Kidney (tissue), 14 donors: Measurements from ENCODE around the gene DNAJC15. TPM values are rescaled to one million over a fixed set of nuclear protein-coding genes. Genes with fewer than 3 reads are reported as not detected.

Experiments
- DNase-seq, 5 donors: peaks; one replicate each; pipeline ENCODE4 v3.0.0-alpha.2; 2013 to 2020
- FAIRE-seq: peaks from 2 replicates; lab custom pipeline; 2012; peaks lifted over from hg19 to GRCh38; lab: Jason Lieb, UNC
- H3K27ac ChIP-seq, 2 donors: one replicate each; pipeline ENCODE4 v1.7.0; 2013; ENCODE audit warnings: low read depth in 2 of 2, low read length in 2 of 2, inconsistent platforms in 1 of 2
- H3K27me3 ChIP-seq: one replicate; pipeline ENCODE4 v1.7.1; 2013; ENCODE audit warnings: low read length, inconsistent platforms; ENCODE audit not compliant: control insufficient read depth, insufficient read depth
- H3K36me3 ChIP-seq, 3 donors: one replicate each; pipeline versions ENCODE4 v1.7.0 to v1.7.1; 2013; ENCODE audit warnings: low read length in 3 of 3, control low read depth in 1 of 3, inconsistent platforms in 1 of 3; ENCODE audit not compliant: insufficient read depth in 3 of 3, control insufficient read depth in 2 of 3
- H3K4me1 ChIP-seq, 3 donors: one replicate each; pipeline versions ENCODE4 v1.7.0 to v1.7.1; 2013; ENCODE audit warnings: low read length in 3 of 3, inconsistent platforms in 1 of 3, low read depth in 1 of 3; ENCODE audit not compliant: control insufficient read depth in 2 of 3, insufficient read depth in 2 of 3
- H3K4me3 ChIP-seq, 3 donors: one replicate each; pipeline versions ENCODE4 v1.7.0 to v1.8.1; 2013; ENCODE audit warnings: low read length in 3 of 3, control low read depth in 1 of 3, inconsistent platforms in 1 of 3
- H3K9ac ChIP-seq, 3 donors: one replicate each; pipeline versions ENCODE4 v1.7.0 to v1.7.1; 2013; ENCODE audit warnings: low read length in 3 of 3, control low read depth in 1 of 3, inconsistent platforms in 1 of 3
- H3K9me3 ChIP-seq, 3 donors: one replicate each; pipeline versions ENCODE4 v1.7.0 to v1.7.1; 2013; ENCODE audit warnings: low read length in 3 of 3, control low read depth in 1 of 3, inconsistent platforms in 1 of 3; ENCODE audit not compliant: control insufficient read depth in 2 of 3, insufficient read depth in 1 of 3
- CTCF ChIP-seq: IDR thresholded peaks from 3 replicates; pipeline ENCODE4 v1.5.1; 2012; ENCODE audit warnings: mild to moderate bottlenecking, moderate library complexity, borderline replicate concordance; ENCODE audit not compliant: insufficient read depth; ENCODE audit errors: extremely low read depth
- intact Hi-C: fragments of 100-400 bp; cut with DNase I; formaldehyde crosslinking; loops from one replicate; pipeline ENCODE4 v1.11.1; 2022
- polyA plus RNA-seq: library from polyadenylated mRNA; stranded (reverse); fragments of 350-450 nt; fragmentation: Illumina TruSeq; extraction: RNeasy Lipid Tissue Mini Kit (QIAGEN cat#74804); gene quantifications from one replicate; pipeline ENCODE4 v1.2.3, GENCODE V29; 2014; ENCODE audit warnings: low read depth, low replicate concordance; ENCODE audit not compliant: insufficient read depth
- total RNA-seq: library from RNA; stranded (reverse); fragmentation: NEBNext Ultra II Directional; extraction: Animal tissue kit (Norgen Biotek cat#: 25700); gene quantifications from one replicate; pipeline ENCODE4 v1.2.1, GENCODE V29; 2021
- donor health status: control.
- donor health status: control.
- donor health status: control.
- donor health status: control.
- donor health status: control.
- donor health status: DM: yes; HTN: yes; CAD: no.
- donor health status: Normal renal cell carcinoma (clear cell type).

Gene DNAJC15
- total and polyA plus RNA-seq, 2 donors from 2014 or later: 18.8 to 31.0 TPM

GRCh38 chr13:43124490-43124889, 101.1 kb downstream of the DNAJC15 start:
- Histone ChIP-seq H3K9ac (no peak overlapping the region), H3K9me3 (no peaks in the 10 kb centered on the region), H3K4me1 (no peaks in the 10 kb centered on the region), H3K27me3 (no peaks in the 10 kb centered on the region), H3K27ac (no peak overlapping the region), H3K36me3 (no peaks in the 10 kb centered on the region), H3K4me3 (no peak overlapping the region)
- TF ChIP-seq CTCF: no peak
- DNase-seq (no peak), FAIRE-seq (no peak)
- intact Hi-C loops: no loop called here

- Histone ChIP-seq H3K27ac (no peak overlapping the region), H3K36me3 (no peaks in the 10 kb centered on the region), H3K27me3 (no peaks in the 10 kb centered on the region), H3K9me3 (no peaks in the 10 kb centered on the region), H3K4me3 (no peak overlapping the region), H3K4me1 (no peaks in the 10 kb centered on the region), H3K9ac (no peak overlapping the region)
- no peak for DNase-seq
- intact Hi-C loops: no loop called here
- TF ChIP-seq CTCF: no peak
- FAIRE-seq: no peak
These were observed 103.0 kb downstream of the DNAJC15 start for GRCh38 chr13:43126420-43126819.

DNA sequence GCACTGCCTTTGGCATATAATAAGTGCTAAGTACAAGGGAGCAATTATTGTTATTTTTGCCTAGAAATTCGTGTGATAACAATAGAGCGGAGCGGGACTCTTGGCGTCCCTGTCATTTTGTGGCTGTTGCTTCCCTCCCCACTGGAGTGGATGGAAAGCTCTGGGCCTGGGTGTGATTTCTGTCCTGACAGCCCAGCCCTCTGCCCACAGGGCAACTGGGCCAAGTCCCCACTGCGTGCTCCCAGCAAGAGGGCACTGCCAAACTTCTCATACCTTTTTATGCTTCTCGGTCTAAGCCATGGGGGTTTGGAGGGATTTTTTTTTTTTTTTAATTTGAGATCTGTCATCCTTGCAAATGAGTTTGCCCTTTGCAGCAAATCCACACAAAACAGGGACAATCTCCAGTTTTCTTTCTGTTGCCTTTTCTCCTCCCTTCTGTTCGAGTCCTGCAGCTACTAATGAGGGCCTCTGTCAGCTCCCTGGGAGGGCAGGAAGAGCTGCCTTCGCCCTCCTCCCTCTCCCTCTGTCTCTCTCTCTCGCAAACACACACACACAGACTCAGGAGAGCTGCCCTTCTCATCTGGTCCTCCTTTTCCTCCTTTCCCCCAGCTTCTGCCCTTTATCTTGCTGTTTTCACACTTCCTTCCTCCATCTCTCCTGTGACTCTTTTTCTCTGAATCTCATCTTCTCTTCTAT, 103.9 kb downstream of the DNAJC15 start:
- DNase-seq: no peak
- Histone ChIP-seq H3K4me1 (no peaks in the 10 kb centered on the region), H3K9ac (no peak overlapping the region), H3K36me3 (no peaks in the 10 kb centered on the region), H3K9me3 (no peaks in the 10 kb centered on the region), H3K27me3 (no peaks in the 10 kb centered on the region), H3K27ac (no peak overlapping the region), H3K4me3 (no peak overlapping the region)
- TF ChIP-seq CTCF: no peak
- intact Hi-C loops: no loop called here
- no peak for FAIRE-seq

- no peak overlapping the region for H3K4me3 ChIP-seq
- no peaks in the 10 kb centered on the region for H3K4me1 ChIP-seq
- no peak overlapping the region for H3K27ac ChIP-seq
- no peaks in the 10 kb centered on the region for H3K27me3 ChIP-seq
- intact Hi-C loops: no loop called here
- no peak overlapping the region for H3K9ac ChIP-seq
- H3K36me3 ChIP-seq: no peaks in the 10 kb centered on the region
- FAIRE-seq (no peak), DNase-seq (no peak)
- H3K9me3 ChIP-seq: no peaks in the 10 kb centered on the region
- no peak for TF ChIP-seq CTCF
These were observed 104.4 kb downstream of the DNAJC15 start for GRCh38 chr13:43127827-43128226.
